Heart right ventricle (tissue), 16 donors: Measurements from ENCODE around the gene HK3. TPM values are rescaled to one million over a fixed set of nuclear protein-coding genes. Genes with fewer than 3 reads are reported as not detected.
A peak's percentile ranks its signal among the peaks of the same experiment; 100 is the strongest.

Experiments
- ATAC-seq, 8 donors: fragments of 200-7000 bp; cut with Tn5 transposase; one replicate each; pipeline ENCODE4 v1.9.1; 2020; ENCODE audit warnings: mild to moderate bottlenecking in 8 of 8, moderate library complexity in 8 of 8, moderate number of reproducible peaks in 1 of 8
- DNase-seq, 2 donors: peaks; one replicate each; pipeline ENCODE4 v3.0.0-alpha.2; 2020
- H3K27ac ChIP-seq, 10 donors: fragments of 200-600 bp; sonication (generic) in 2 of 10; one replicate each; pipeline versions ENCODE4 v1.5.0 to v1.8.0; 2020 to 2022; ENCODE audit warnings: mild to moderate bottlenecking in 3 of 10
- H3K27me3 ChIP-seq, 7 donors: fragments of 200-600 bp; one replicate each; pipeline ENCODE4 v1.8.0; 2021 to 2022; ENCODE audit warnings: mild to moderate bottlenecking in 2 of 7
- H3K36me3 ChIP-seq, 9 donors: fragments of 200-600 bp; sonication (generic) in 1 of 9; one replicate each; pipeline versions ENCODE4 v1.5.0 to v1.8.0; 2020 to 2022; ENCODE audit warnings: mild to moderate bottlenecking in 2 of 9
- H3K4me1 ChIP-seq, 9 donors: fragments of 200-600 bp; sonication (generic) in 1 of 9; one replicate each; pipeline versions ENCODE4 v1.5.0 to v1.8.0; 2020 to 2022; ENCODE audit warnings: mild to moderate bottlenecking in 4 of 9
- H3K4me3 ChIP-seq, 10 donors: fragments of 200-600 bp; sonication (generic) in 2 of 10; one replicate each; pipeline versions ENCODE4 v1.5.0 to v1.8.0; 2020 to 2022; ENCODE audit warnings: mild to moderate bottlenecking in 7 of 10, moderate library complexity in 2 of 10
- H3K9me3 ChIP-seq, 11 donors: fragments of 200-600 bp in 10 of 11; sonication (generic) in 2 of 11; one replicate each; pipeline versions ENCODE4 v1.5.0 to v1.8.0; 2013 to 2022; ENCODE audit warnings: mild to moderate bottlenecking in 2 of 11, control low read depth in 1 of 11, moderate library complexity in 1 of 11
- CTCF ChIP-seq, 9 donors: fragments of 200-600 bp; sonication (generic) in 2 of 9; IDR thresholded peaks; one replicate each; pipeline versions ENCODE4 v1.5.0 to v1.8.0; 2021 to 2022; ENCODE audit warnings: antibody characterized with exemption in 9 of 9, mild to moderate bottlenecking in 5 of 9, moderate library complexity in 1 of 9
- WGBS, 2 donors: extraction: QIAGEN DNeasy Blood & Tissue Kit; methylation state at CpG; one replicate each; pipeline ENCODE4 v1.1.7; 2013; ENCODE audit warnings: inconsistent platforms in 1 of 2; 5-methylcytosine and 5-hydroxymethylcytosine counted together
- intact Hi-C, 10 donors: fragments of 100-400 bp; cut with DNase I; formaldehyde crosslinking; loops; one replicate each; pipeline versions ENCODE4 v1.11.1 to v1.14.2; 2022
- polyA plus RNA-seq, 2 donors: library from polyadenylated mRNA; stranded (reverse); fragments of 200-250 nt; gene quantifications; one replicate each; pipeline ENCODE4 v1.2.3, GENCODE V29; 2013
- total RNA-seq, 10 donors: library from RNA; stranded (reverse); fragmentation: NEBNext Ultra II Directional in 3 of 10; extraction: Animal tissue kit (Norgen Biotek cat#: 25700) in 3 of 10; gene quantifications; one replicate each; pipeline versions ENCODE4 v1.2.1 to v1.2.4, GENCODE V29; 2021 to 2023
- donor health status: Arrhythmogenic right ventricular cardiomyopathy.
- donor health status: ischemic (EF 13 %, LVEDD 7.1; RV severe dilation, severe dysfunction).
- donor health status: healthy with polysubstance abuse.
- donor health status: DM: no; HTN: yes; CAD: no.
- donor health status: DM: no; HTN: no; CAD: no.
- donor health status: ischemic (EF 25% LVEDD 6.9; RV normal size, moderate dysfunction).
- donor health status: ischemic (EF 25% LVEDD 5.7; RV mildly dilated, moderate dysfunction).
- donor health status: healthy.
- donor health status: DM: yes; HTN: yes; CAD: no.
- donor health status: Ischemic cardiomyopathy.
- donor health status: ischemic (EF 35%, LVEDD 5.7; RV mildly dilated, moderate dysfunction).
- donor health status: nonischemic (EF 11% LVEDD 7.7; RV severe dilation, severe dysfunction).
- donor health status: DM: yes; HTN: yes; CAD: no.
- donor health status: PGD.
- donor health status: ischemic (EF 29% LVEDD 5.4; RV normal size, mild dysfunction).
- donor health status: nonischemic (EF 23%, LVEDD 6.1; RV moderate dilation, normal function).

HK3 gene
- total and polyA plus RNA-seq, 12 donors, result 0.68 to 18.7 (median 4.2) TPM

DNA sequence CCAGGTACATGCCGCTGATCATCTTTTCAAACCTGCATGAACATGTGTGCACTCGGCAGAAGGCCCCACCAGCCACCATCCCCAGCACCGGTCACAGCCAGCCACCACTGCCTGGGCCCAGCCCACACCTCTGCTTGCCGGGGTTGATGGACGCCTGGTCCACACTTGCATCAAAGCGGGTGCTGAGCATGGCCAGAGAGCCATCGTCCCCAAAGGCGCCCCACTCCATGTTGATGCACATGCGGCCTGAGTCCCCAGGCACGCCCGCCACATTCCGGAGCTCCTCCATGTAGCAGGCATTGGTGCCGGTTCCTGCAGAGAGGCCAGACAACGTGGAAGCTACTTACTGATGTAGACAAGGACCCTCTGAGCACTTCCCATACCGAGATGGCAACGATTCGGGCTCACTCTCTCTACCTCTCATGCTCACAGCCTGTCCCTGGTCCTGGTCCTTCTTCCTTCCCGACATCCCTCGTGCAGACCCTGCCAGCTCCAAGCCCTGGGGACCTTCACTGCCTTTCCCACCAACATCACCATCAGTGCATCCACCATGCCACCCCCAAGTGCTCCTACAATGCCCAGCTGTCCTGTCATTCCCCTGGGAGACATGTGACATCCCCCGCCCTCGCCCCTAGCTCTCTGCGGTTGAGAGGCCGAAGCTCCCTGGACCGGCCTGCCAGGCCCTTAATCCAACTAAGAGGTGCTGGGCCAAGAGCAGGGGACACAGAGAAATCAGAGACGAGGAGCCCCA is 17.2 kb downstream of the HK3 start:
- H3K4me3 ChIP-seq, result no peak overlapping the region
- H3K36me3 ChIP-seq, result peaks cover 0 to 61% (median 0%) of the 10 kb centered on the region in 9 donors
- TF ChIP-seq CTCF (IDR thresholded peaks at IDR 0.05), result no peak
- H3K27me3 ChIP-seq, result peaks cover 0 to 24% (median 19%) of the 10 kb centered on the region in 7 donors
- intact Hi-C loops, result no loop called here
- H3K27ac ChIP-seq, result no peak overlapping the region
- no peaks in the 10 kb centered on the region for H3K9me3 ChIP-seq
- 84 to 88% methylated on average over 25 of the region's 25 CpGs for WGBS, 2 donors
- DNase-seq (no peak), ATAC-seq (no peak)
- no peaks in the 10 kb centered on the region for H3K4me1 ChIP-seq

DNA sequence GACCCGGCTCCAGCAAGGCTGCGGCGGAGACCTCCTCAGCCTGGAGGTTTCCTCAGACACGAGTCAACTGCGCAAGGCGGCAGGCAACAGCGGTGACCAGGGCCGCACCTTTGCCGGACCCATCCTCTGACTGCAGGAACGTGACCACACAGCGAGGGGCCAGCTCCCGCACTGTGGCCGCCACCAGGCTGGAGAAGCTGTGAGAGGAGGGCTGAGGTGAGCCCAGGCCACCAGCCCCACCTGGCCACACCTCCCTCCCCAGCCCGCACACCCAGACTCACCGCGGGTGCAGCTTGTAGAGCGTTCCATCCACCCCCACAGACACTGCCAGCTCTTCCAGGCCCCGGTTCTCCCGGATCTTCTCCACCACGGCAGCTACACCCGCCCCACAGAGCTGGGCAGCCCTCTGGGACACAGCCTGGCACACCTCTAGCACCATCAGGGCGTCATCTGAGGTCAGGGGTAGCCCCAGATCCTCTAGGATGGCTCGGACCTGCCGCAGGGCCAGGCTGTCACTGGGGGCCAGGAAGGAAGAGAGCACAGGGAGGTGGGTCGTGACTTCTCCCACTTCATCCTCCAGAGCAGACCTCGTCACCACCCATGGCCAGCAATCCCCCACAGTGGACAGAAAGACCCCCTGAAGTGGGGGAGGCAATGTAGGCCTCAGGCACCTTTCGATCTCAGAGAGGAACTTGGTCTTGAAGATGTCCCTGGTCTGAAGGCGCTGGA is 18.0 kb downstream of the HK3 start:
- Histone ChIP-seq H3K9me3 (no peaks in the 10 kb centered on the region), H3K36me3 (peaks cover 0 to 54% (median 0%) of the 10 kb centered on the region in 9 donors), H3K27ac (no peak overlapping the region), H3K4me3 (no peak overlapping the region), H3K4me1 (peaks cover 0 to under 1% (median 0%) of the 10 kb centered on the region in 9 donors), H3K27me3 (peaks cover 0 to 32% (median 27%) of the 10 kb centered on the region in 7 donors)
- DNase-seq (no peak), ATAC-seq (no peak)
- intact Hi-C loops, result no loop called here
- TF ChIP-seq CTCF (IDR thresholded peaks at IDR 0.05), result no peak
- WGBS, 2 donors, result 88 to 91% methylated on average over 28 of the region's 28 CpGs

DNA sequence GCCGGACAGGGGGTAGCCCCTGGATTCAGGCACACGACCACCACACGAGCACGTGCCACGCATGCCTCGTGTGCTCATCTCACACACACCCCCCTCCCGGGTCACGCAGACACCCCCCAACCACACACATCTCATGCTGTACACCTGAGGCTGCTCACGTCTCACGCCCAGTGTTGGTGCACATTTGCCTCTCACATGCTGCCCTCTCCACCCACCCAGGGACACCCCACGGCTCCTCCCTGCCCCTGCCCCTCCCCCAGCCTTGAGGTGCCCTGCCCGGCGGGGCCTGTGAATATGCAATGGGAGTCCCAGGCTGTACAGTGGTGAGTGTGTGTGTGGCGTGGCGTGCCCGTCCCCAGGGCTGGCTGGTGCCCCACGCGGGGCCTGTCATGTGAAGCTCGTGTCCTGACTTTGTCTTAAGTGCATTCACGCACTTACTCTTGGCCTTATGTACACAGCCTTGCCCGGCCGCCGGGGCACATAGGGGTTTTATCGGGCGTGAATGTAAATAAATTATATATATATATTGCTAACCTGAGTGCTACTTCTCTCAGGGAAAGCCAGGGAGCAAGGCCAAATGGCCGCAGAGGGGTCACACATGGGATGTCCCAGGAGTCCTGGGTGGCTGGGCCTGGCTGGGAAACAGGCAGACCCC is 18.7 kb downstream of the HK3 start:
- Histone ChIP-seq H3K4me1 (peaks cover 0 to 7% (median 0%) of the 10 kb centered on the region in 9 donors), H3K27ac (no peak overlapping the region), H3K36me3 (peaks cover 0 to 49% (median 0%) of the 10 kb centered on the region in 9 donors), H3K4me3 (no peak overlapping the region), H3K27me3 (peaks cover 0 to 39% (median 33%) of the 10 kb centered on the region in 7 donors), H3K9me3 (no peaks in the 10 kb centered on the region)
- no peak for DNase-seq
- 89 to 91% methylated on average over 20 to 26 of the region's 26 CpGs for WGBS, 2 donors
- no peak for TF ChIP-seq CTCF (IDR thresholded peaks at IDR 0.05)
- no peak for ATAC-seq
- intact Hi-C loops, result no loop called here

GRCh38 chr5:176879663-176880361 is 19.3 kb downstream of the HK3 start:
- ATAC-seq (peak in 1 of 8 donors; percentile 6), DNase-seq (no peak)
- Histone ChIP-seq H3K4me1 (peaks cover 0 to 7% (median 0%) of the 10 kb centered on the region in 9 donors), H3K27me3 (peaks cover 0 to 45% (median 35%) of the 10 kb centered on the region in 7 donors), H3K27ac (no peak overlapping the region), H3K36me3 (peaks cover 0 to 48% (median 0%) of the 10 kb centered on the region in 9 donors), H3K9me3 (no peaks in the 10 kb centered on the region), H3K4me3 (no peak overlapping the region)
- intact Hi-C loops, result no loop called here
- TF ChIP-seq CTCF (IDR thresholded peaks at IDR 0.05), result no peak
- 72 to 80% methylated on average over 23 of the region's 23 CpGs for WGBS, 2 donors
